HCT116 (cell line): ENCODE data around the gene HARBI1. TPM values are rescaled to one million over a fixed set of nuclear protein-coding genes. Genes with fewer than 3 reads are reported as not detected.

Source experiments
- ATAC-seq: fragments of 200-7000 bp; cut with Tn5 transposase; 2 replicates; pipeline ENCODE4 v1.9.1; 2020; ENCODE audit warnings: mild to moderate bottlenecking, moderate library complexity
- BruUV-seq: library from RNA; stranded (reverse); fragments of 400-500 nt; replicated peaks from 2 replicates; lab custom pipeline; 2021; lab: Mats Ljungman, UMichigan
- CTCF ChIA-PET: fragments of 300-600 bp; sonication (Branson Sonifier 250); formaldehyde crosslinking; loops from one replicate; lab custom pipeline; 2021; ENCODE audit warnings: antibody characterized with exemption; lab: Charles Lee
- POLR2A ChIA-PET: fragments of 300-600, 350-600 bp; sonication (Branson Sonifier 250); formaldehyde crosslinking; loops from one replicate; lab custom pipeline; 2021; ENCODE audit warnings: antibody characterized with exemption; lab: Charles Lee
- RAD21 ChIA-PET, 2 experiments: fragments of 300-600 bp; sonication (Branson Sonifier 250); formaldehyde crosslinking; loops; one replicate each; lab custom pipeline; 2023; ENCODE audit warnings: low total read pairs in 2 of 2; ENCODE audit not compliant: uncharacterized antibody in 2 of 2, unreplicated experiment in 2 of 2, low non-redundant PET in 1 of 2; lab: Charles Lee
- DNase-seq: peaks from one replicate; pipeline ENCODE4 v3.0.0-alpha.2; 2010; ENCODE audit warnings: low read depth, low spot score
- H2AFZ ChIP-seq: fragments of 200-600 bp; shearing (Covaris generic), sonication (generic); 2 replicates; pipeline ENCODE4 v1.6.1; 2017; ENCODE audit warnings: low read depth, mixed run types, mixed read lengths, antibody characterized with exemption, low read length; ENCODE audit not compliant: poor library complexity, severe bottlenecking
- H3K27ac ChIP-seq: 2 replicates; pipeline ENCODE4 v1.5.1; 2012; ENCODE audit warnings: low read depth, low read length
- H3K27me3 ChIP-seq: fragments of 200-600 bp; sonication (generic); 2 replicates; pipeline ENCODE4 v1.6.1; 2016; ENCODE audit warnings: mixed run types, low read length, mixed read lengths; ENCODE audit not compliant: insufficient read depth
- H3K36me3 ChIP-seq, 2 experiments: fragments of 200-500 bp in 1 of 2; fragments of 200-600 bp in 1 of 2; sonication (Bioruptor generic) in 1 of 2; sonication (generic) in 1 of 2; 2 replicates each; pipeline versions ENCODE4 v1.5.1 to v1.6.1; 2014 to 2016; ENCODE audit warnings: low read length in 2 of 2, inconsistent platforms in 1 of 2, mixed read lengths in 1 of 2, mixed run types in 1 of 2; ENCODE audit not compliant: insufficient read depth in 2 of 2, control insufficient read depth in 1 of 2
- H3K4me1 ChIP-seq, 2 experiments: fragments of 200-600 bp in 1 of 2; sonication (generic) in 1 of 2; 2 replicates each; pipeline versions ENCODE4 v1.5.1 to v1.6.1; 2012 to 2017; ENCODE audit warnings: low read length in 2 of 2, inconsistent platforms in 1 of 2, mild to moderate bottlenecking in 1 of 2, mixed read lengths in 1 of 2, mixed run types in 1 of 2, moderate library complexity in 1 of 2; ENCODE audit not compliant: insufficient read depth in 2 of 2, control insufficient read depth in 1 of 2
- H3K4me2 ChIP-seq: fragments of 200-600 bp; sonication (generic); 2 replicates; pipeline ENCODE4 v1.6.1; 2017; ENCODE audit warnings: mixed run types, low read length, mixed read lengths
- H3K4me3 ChIP-seq, 2 experiments: fragments of 200-600 bp in 1 of 2; sonication (generic) in 1 of 2; replicated peaks in 1 of 2; 2 replicates each; pipeline ENCODE4 v1.5.1; 2011 to 2016; ENCODE audit warnings: low read length in 2 of 2, control low read depth in 1 of 2, low read depth in 1 of 2, mild to moderate bottlenecking in 1 of 2, mixed read lengths in 1 of 2, mixed run types in 1 of 2
- H3K79me2 ChIP-seq: fragments of 200-600 bp; sonication (generic); 2 replicates; pipeline ENCODE4 v1.6.1; 2017; ENCODE audit warnings: mild to moderate bottlenecking, mixed run types, low read length, moderate library complexity, mixed read lengths; ENCODE audit not compliant: insufficient read depth
- H3K9ac ChIP-seq: fragments of 200-600 bp; sonication (generic); 2 replicates; pipeline ENCODE4 v1.6.1; 2016; ENCODE audit warnings: low read length, mixed read lengths
- H3K9me2 ChIP-seq: fragments of 200-600 bp; sonication (generic), shearing (Covaris generic); 2 replicates; pipeline ENCODE4 v1.6.1; 2017; ENCODE audit warnings: mixed run types, mild to moderate bottlenecking, moderate library complexity; ENCODE audit not compliant: insufficient read depth
- H3K9me3 ChIP-seq, 2 experiments: fragments of 200-500 bp in 1 of 2; fragments of 200-600 bp in 1 of 2; sonication (Bioruptor generic) in 1 of 2; sonication (generic) in 1 of 2; 2 replicates each; pipeline ENCODE4 v1.6.1; 2014 to 2017; ENCODE audit warnings: low read length in 2 of 2, mixed read lengths in 2 of 2, inconsistent platforms in 1 of 2, low read depth in 1 of 2, mild to moderate bottlenecking in 1 of 2, mixed run types in 1 of 2, moderate library complexity in 1 of 2; ENCODE audit not compliant: control insufficient read depth in 1 of 2, insufficient read depth in 1 of 2
- H4K20me1 ChIP-seq: fragments of 200-600 bp; sonication (generic), shearing (Covaris generic); 2 replicates; pipeline ENCODE4 v1.6.1; 2017; ENCODE audit warnings: mixed run types, mild to moderate bottlenecking, moderate library complexity; ENCODE audit not compliant: insufficient read depth
- CEBPB ChIP-seq: IDR thresholded peaks from 2 replicates; pipeline ENCODE4 v1.6.1; 2012; ENCODE audit warnings: low read depth
- EGR1 ChIP-seq: IDR thresholded peaks from 2 replicates; pipeline ENCODE4 v1.6.1; 2012; ENCODE audit warnings: low read depth
- FOSL1 ChIP-seq: IDR thresholded peaks from 2 replicates; pipeline ENCODE4 v1.6.1; 2012; ENCODE audit warnings: low read depth
- POLR2AphosphoS5 ChIP-seq: IDR thresholded peaks from 2 replicates; pipeline ENCODE4 v1.6.1; 2011; ENCODE audit warnings: mild to moderate bottlenecking, low read depth, low read length, moderate library complexity
- RAD21 ChIP-seq: IDR thresholded peaks from 2 replicates; pipeline ENCODE4 v1.6.1; 2012; ENCODE audit warnings: low read depth, mild to moderate bottlenecking
- SRF ChIP-seq: IDR thresholded peaks from 2 replicates; pipeline ENCODE4 v1.6.1; 2012; ENCODE audit warnings: low read depth
- TCF7L2 ChIP-seq: IDR thresholded peaks from 2 replicates; pipeline ENCODE4 v1.7.0; 2011; ENCODE audit warnings: borderline replicate concordance, inconsistent platforms; ENCODE audit not compliant: insufficient read depth, insufficient read length; ENCODE audit errors: extremely low read depth
- YY1 ChIP-seq: IDR thresholded peaks from 2 replicates; pipeline ENCODE4 v1.6.1; 2011; ENCODE audit warnings: low read length, low read depth, moderate library complexity, mild to moderate bottlenecking; ENCODE audit not compliant: insufficient replicate concordance; ENCODE audit errors: extremely low read depth
- ZBTB33 ChIP-seq: IDR thresholded peaks from 2 replicates; pipeline ENCODE4 v1.6.1; 2011; ENCODE audit warnings: mild to moderate bottlenecking, low read length, moderate library complexity; ENCODE audit not compliant: insufficient replicate concordance; ENCODE audit errors: extremely low read depth
- intact Hi-C: fragments of 100-400 bp; cut with micrococcal nuclease; formaldehyde crosslinking; loops from 2 replicates; pipeline ENCODE4 v1.10.0; 2022
- total RNA-seq: library from RNA; stranded (reverse); gene quantifications from one replicate; pipeline ENCODE4 v1.2.1, GENCODE V29; 2021; ENCODE audit not compliant: unreplicated experiment
- TF ChIP-seq, protein P1 (sequence below), 3 experiments: fragments of 200-600 bp in 1 of 3; sonication (generic) in 1 of 3; IDR thresholded peaks in 2 of 3; conservative IDR thresholded peaks in 1 of 3; 2 replicates each; pipeline ENCODE4 v1.5.1; 2012 to 2017; ENCODE audit warnings: low read depth in 2 of 3, low read length in 2 of 3, antibody characterized with exemption in 1 of 3, borderline replicate concordance in 1 of 3, control low read depth in 1 of 3, mild to moderate bottlenecking in 1 of 3, mixed read lengths in 1 of 3, mixed run types in 1 of 3, moderate library complexity in 1 of 3; ENCODE audit not compliant: insufficient read depth in 1 of 3
- TF ChIP-seq, protein P2 (sequence below): IDR thresholded peaks from 2 replicates; pipeline ENCODE4 v1.6.1; 2012
- TF ChIP-seq, protein P3 (sequence below): IDR thresholded peaks from 2 replicates; pipeline ENCODE4 v1.6.1; 2012; ENCODE audit warnings: low read depth

The HARBI1 gene
- total RNA-seq, 1 experiment from 2014 or later, result 1.9 TPM

- no peak overlapping the region for H3K9ac ChIP-seq
- intact Hi-C loops, result no loop called here
- ChIA-PET RAD21 (no interaction called here), POLR2A (no interaction called here), CTCF (no interaction called here)
- H3K9me2 ChIP-seq, result no peaks in the 10 kb centered on the region
- no peak overlapping the region for H3K4me2 ChIP-seq
- no peak overlapping the region for H3K4me3 ChIP-seq
- TF ChIP-seq RAD21 (no peak), EGR1 (no peak), POLR2AphosphoS5 (no peak), SRF (no peak)
- TF ChIP-seq, protein P1, sequence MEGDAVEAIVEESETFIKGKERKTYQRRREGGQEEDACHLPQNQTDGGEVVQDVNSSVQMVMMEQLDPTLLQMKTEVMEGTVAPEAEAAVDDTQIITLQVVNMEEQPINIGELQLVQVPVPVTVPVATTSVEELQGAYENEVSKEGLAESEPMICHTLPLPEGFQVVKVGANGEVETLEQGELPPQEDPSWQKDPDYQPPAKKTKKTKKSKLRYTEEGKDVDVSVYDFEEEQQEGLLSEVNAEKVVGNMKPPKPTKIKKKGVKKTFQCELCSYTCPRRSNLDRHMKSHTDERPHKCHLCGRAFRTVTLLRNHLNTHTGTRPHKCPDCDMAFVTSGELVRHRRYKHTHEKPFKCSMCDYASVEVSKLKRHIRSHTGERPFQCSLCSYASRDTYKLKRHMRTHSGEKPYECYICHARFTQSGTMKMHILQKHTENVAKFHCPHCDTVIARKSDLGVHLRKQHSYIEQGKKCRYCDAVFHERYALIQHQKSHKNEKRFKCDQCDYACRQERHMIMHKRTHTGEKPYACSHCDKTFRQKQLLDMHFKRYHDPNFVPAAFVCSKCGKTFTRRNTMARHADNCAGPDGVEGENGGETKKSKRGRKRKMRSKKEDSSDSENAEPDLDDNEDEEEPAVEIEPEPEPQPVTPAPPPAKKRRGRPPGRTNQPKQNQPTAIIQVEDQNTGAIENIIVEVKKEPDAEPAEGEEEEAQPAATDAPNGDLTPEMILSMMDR (IDR thresholded peaks at IDR 0.05 in 2 of 3, conservative IDR thresholded peaks at IDR 0.05 in 1 of 3; ENCODE audit: borderline replicate concordance in 1 of 3, insufficient read depth in 1 of 3, low read depth in 2 of 3, low read length in 2 of 3), result no peak
- no peak overlapping the region for H2AFZ ChIP-seq
- H3K4me1 ChIP-seq, result no peaks in the 10 kb centered on the region
- no peaks in the 10 kb centered on the region for H3K9me3 ChIP-seq
- no peak overlapping the region for H3K27ac ChIP-seq
- DNase-seq, result no peak
- no peaks in the 10 kb centered on the region for H3K36me3 ChIP-seq
- no TSS peak for BruUV-seq
- no peak for ATAC-seq
- H3K27me3 ChIP-seq, result no peaks in the 10 kb centered on the region
- H3K79me2 ChIP-seq, result no peaks in the 10 kb centered on the region
- no peaks in the 10 kb centered on the region for H4K20me1 ChIP-seq
Observed at GRCh38 chr11:46609386-46609785, 7.6 kb downstream of the HARBI1 start.

GRCh38 chr11:46607516-46607915 lies 9.5 kb downstream of the HARBI1 start:
- intact Hi-C loops, result no loop called here
- RAD21 ChIA-PET, result interaction anchor here in 1 of 2 experiments (0.6 kb wide), 1 partner anchor 186 kb away, joined by 3 read pairs; no protein-coding TSS in a partner anchor
- no peak overlapping the region for H2AFZ ChIP-seq
- no peak overlapping the region for H3K9ac ChIP-seq
- no peaks in the 10 kb centered on the region for H4K20me1 ChIP-seq
- CTCF ChIA-PET, result no interaction called here
- no peaks in the 10 kb centered on the region for H3K36me3 ChIP-seq
- BruUV-seq, result no TSS peak
- DNase-seq (no peak), ATAC-seq (no peak)
- POLR2A ChIA-PET, result interaction anchor here (0.9 kb wide), 1 partner anchor 14 kb away, joined by 3 read pairs; the partner anchor contains the start of gene AMBRA1
- no peak overlapping the region for H3K4me3 ChIP-seq
- no peaks in the 10 kb centered on the region for H3K9me2 ChIP-seq
- H3K79me2 ChIP-seq, result no peaks in the 10 kb centered on the region
- no peak overlapping the region for H3K4me2 ChIP-seq
- H3K27me3 ChIP-seq, result no peaks in the 10 kb centered on the region
- H3K4me1 ChIP-seq, result no peaks in the 10 kb centered on the region
- no peak overlapping the region for H3K27ac ChIP-seq
- no peaks in the 10 kb centered on the region for H3K9me3 ChIP-seq
- TF ChIP-seq TCF7L2, result no peak
- TF ChIP-seq ZBTB33, result no peak
- no peak for TF ChIP-seq YY1
- TF ChIP-seq FOSL1, result no peak
- TF ChIP-seq, protein P2, sequence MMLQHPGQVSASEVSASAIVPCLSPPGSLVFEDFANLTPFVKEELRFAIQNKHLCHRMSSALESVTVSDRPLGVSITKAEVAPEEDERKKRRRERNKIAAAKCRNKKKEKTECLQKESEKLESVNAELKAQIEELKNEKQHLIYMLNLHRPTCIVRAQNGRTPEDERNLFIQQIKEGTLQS, result no peak
- TF ChIP-seq CEBPB, result no peak
- TF ChIP-seq, protein P3, sequence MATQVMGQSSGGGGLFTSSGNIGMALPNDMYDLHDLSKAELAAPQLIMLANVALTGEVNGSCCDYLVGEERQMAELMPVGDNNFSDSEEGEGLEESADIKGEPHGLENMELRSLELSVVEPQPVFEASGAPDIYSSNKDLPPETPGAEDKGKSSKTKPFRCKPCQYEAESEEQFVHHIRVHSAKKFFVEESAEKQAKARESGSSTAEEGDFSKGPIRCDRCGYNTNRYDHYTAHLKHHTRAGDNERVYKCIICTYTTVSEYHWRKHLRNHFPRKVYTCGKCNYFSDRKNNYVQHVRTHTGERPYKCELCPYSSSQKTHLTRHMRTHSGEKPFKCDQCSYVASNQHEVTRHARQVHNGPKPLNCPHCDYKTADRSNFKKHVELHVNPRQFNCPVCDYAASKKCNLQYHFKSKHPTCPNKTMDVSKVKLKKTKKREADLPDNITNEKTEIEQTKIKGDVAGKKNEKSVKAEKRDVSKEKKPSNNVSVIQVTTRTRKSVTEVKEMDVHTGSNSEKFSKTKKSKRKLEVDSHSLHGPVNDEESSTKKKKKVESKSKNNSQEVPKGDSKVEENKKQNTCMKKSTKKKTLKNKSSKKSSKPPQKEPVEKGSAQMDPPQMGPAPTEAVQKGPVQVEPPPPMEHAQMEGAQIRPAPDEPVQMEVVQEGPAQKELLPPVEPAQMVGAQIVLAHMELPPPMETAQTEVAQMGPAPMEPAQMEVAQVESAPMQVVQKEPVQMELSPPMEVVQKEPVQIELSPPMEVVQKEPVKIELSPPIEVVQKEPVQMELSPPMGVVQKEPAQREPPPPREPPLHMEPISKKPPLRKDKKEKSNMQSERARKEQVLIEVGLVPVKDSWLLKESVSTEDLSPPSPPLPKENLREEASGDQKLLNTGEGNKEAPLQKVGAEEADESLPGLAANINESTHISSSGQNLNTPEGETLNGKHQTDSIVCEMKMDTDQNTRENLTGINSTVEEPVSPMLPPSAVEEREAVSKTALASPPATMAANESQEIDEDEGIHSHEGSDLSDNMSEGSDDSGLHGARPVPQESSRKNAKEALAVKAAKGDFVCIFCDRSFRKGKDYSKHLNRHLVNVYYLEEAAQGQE, result no peak
